Esophagus (tissue), 2 donors: ENCODE results near the gene LAMC3. TPM values are rescaled to one million over a fixed set of nuclear protein-coding genes. Genes with fewer than 3 reads are reported as not detected.
"Not testable (repeated sequence)": the region's sequence is repeated elsewhere in the genome, so short reads cannot be mapped to it uniquely, and the experiment has no call there.

Source experiments
- H3K27ac ChIP-seq, 2 donors: one replicate each; pipeline ENCODE4 v1.5.1; 2013; ENCODE audit warnings: low read depth in 2 of 2, mild to moderate bottlenecking in 2 of 2, inconsistent platforms in 1 of 2, low read length in 1 of 2, moderate library complexity in 1 of 2
- H3K27me3 ChIP-seq, 2 donors: one replicate each; pipeline ENCODE4 v1.6.1; 2013; ENCODE audit warnings: low read length in 2 of 2, control low read depth in 1 of 2, mild to moderate bottlenecking in 1 of 2; ENCODE audit not compliant: insufficient read depth in 2 of 2, control insufficient read depth in 1 of 2
- H3K36me3 ChIP-seq, 2 donors: one replicate each; pipeline ENCODE4 v1.6.1; 2013; ENCODE audit warnings: low read length in 1 of 2; ENCODE audit not compliant: control insufficient read depth in 2 of 2, insufficient read depth in 2 of 2
- H3K4me1 ChIP-seq, 2 donors: one replicate each; pipeline ENCODE4 v1.6.1; 2013; ENCODE audit warnings: low read length in 1 of 2; ENCODE audit not compliant: control insufficient read depth in 2 of 2, insufficient read depth in 2 of 2
- H3K4me3 ChIP-seq, 2 donors: one replicate each; pipeline ENCODE4 v1.5.1; 2013; ENCODE audit warnings: low read length in 2 of 2, mild to moderate bottlenecking in 2 of 2, low read depth in 1 of 2, moderate library complexity in 1 of 2
- H3K9me3 ChIP-seq, 2 donors: one replicate each; pipeline ENCODE4 v1.6.1; 2013; ENCODE audit warnings: mild to moderate bottlenecking in 2 of 2, low read depth in 1 of 2, low read length in 1 of 2, moderate library complexity in 1 of 2; ENCODE audit not compliant: control insufficient read depth in 2 of 2, insufficient read depth in 1 of 2
- WGBS, 2 donors: extraction: QIAGEN DNeasy Blood & Tissue Kit; methylation state at CpG; one replicate each; pipeline ENCODE4 v1.1.7; 2013; 5-methylcytosine and 5-hydroxymethylcytosine counted together
- polyA plus RNA-seq, 2 donors: library from polyadenylated mRNA; stranded (reverse); fragments of 200-250 nt; gene quantifications; one replicate each; pipeline ENCODE4 v1.2.3, GENCODE V29; 2013
- donor health status: healthy with polysubstance abuse.
- donor health status: Bipolar disorder and iron deficiency.

Gene LAMC3
- polyA plus RNA-seq, 2 donors: 1.1 to 1.2 TPM

DNA sequence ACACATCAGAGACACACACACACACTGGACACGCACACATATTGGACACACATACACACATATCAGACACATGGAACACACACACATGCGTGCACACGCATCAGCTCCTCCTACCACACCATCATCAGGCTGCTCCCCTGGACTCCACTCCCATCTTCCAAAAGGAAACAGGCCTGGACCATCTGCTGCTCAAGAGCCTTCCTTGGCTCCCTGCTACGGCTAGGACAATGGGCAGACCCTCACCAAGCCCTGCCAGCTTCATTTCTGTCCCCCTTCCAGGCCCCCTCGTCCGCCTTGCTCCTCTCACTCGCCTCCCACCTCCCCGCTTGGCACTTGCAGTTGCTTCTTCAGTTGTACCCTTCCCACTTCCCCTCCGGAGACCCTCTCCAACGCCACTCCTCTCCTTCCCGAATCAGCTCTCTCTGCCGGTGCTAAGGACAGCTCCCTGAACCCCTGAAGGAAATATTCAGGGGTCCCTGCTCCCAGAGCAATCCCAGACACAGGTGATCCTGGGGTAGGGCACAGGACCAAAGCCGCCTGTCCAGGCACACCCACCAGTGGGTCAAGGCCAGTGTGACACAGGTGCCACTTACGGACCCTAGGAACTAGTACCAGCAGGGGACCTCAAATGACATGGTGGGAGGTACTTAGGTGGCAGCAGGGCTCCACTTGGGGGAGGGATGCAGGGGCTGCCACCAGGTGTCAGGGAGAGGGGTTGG is 12.1 kb upstream of the LAMC3 start:
- Histone ChIP-seq H3K27me3 (peaks cover 0 to 5% of the 10 kb centered on the region in 2 donors), H3K9me3 (no peaks in the 10 kb centered on the region), H3K36me3 (no peaks in the 10 kb centered on the region), H3K27ac (no peak overlapping the region), H3K4me1 (peaks cover 0 to 3% of the 10 kb centered on the region in 2 donors), H3K4me3 (no peak overlapping the region)
- 76 to 77% methylated on average over 14 of the region's 14 CpGs for WGBS, 2 donors

- WGBS, 2 donors: 53 to 63% methylated on average over 2 of the region's 2 CpGs
- peaks cover 0 to 3% of the 10 kb centered on the region in 2 donors for H3K4me1 ChIP-seq
- no peak overlapping the region for H3K27ac ChIP-seq
- no peaks in the 10 kb centered on the region for H3K36me3 ChIP-seq
- H3K27me3 ChIP-seq: peaks cover 0 to 5% of the 10 kb centered on the region in 2 donors
- H3K4me3 ChIP-seq: no peak overlapping the region
- H3K9me3 ChIP-seq: no peaks in the 10 kb centered on the region
Observed at GRCh38 chr9:130997395-130997684, 11.6 kb upstream of the LAMC3 start.

GRCh38 chr9:130997925-130998596 is 10.9 kb upstream of the LAMC3 start:
- Histone ChIP-seq H3K4me1 (peaks cover 0 to 3% of the 10 kb centered on the region in 2 donors), H3K27me3 (peaks cover 0 to 5% of the 10 kb centered on the region in 2 donors), H3K9me3 (no peaks in the 10 kb centered on the region), H3K4me3 (no peak overlapping the region), H3K36me3 (no peaks in the 10 kb centered on the region), H3K27ac (no peak overlapping the region)
- WGBS, 2 donors: 31 to 34% methylated on average over 22 to 28 of the region's 28 CpGs

DNA sequence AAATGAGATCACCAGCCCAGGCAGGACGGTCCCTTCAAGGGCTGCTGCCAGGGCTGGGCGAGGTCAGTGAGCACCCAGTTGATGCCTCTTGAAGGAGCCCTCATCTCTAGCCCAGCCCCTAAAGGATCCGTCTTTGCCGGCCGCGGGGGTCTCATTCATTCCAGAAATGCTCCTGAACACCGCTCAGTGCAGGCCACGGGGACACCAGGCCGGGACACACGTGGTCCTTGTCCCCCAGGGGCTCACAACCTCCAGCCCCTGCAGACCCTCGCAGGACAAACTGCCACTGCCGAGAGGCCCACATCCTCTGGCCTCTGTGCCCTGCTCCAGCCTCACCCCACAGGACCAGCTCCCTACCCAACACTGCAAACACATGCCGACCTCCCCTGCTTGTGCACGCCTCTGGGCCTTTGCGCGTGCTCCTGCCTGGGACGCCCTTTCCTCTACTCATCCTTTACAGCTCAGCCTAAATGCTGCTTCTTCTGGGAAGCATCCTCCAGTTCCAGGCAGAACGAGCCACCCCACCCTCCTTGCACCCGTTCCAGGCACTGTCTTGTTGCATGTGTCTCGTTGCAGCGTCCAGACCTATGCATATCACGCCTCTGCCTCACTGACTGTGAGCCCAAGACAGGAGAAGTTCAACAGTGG is 10.3 kb upstream of the LAMC3 start:
- Histone ChIP-seq H3K4me3 (no peak overlapping the region), H3K27me3 (peaks cover 0 to 5% of the 10 kb centered on the region in 2 donors), H3K4me1 (peaks cover 0 to 3% of the 10 kb centered on the region in 2 donors), H3K27ac (no peak overlapping the region), H3K36me3 (no peaks in the 10 kb centered on the region), H3K9me3 (no peaks in the 10 kb centered on the region)
- WGBS, 2 donors: 55% methylated on average over 22 of the region's 22 CpGs

DNA sequence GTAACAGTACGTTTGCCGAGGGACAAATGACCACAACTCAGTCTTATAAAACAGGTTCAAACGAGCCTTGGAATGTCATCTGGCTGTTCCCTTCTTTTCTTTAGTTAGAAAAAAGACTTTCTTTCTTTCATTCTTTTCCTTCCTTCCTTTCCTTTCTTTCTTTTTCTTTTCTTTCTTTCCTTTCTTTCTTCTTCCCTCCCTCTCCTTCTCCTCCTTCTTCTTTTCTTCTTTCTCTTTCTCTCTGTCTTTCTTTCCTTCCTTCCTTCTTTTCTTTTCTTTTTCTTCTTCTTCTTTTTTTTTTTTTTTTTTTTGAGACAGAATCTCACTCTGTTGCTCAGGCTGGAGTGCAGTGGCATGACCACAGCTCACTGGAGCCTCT is 9.7 kb upstream of the LAMC3 start:
- peaks cover 0 to 3% of the 10 kb centered on the region in 2 donors for H3K4me1 ChIP-seq
- peaks cover 0 to 5% of the 10 kb centered on the region in 2 donors for H3K27me3 ChIP-seq
- no peaks in the 10 kb centered on the region for H3K36me3 ChIP-seq
- no peak overlapping the region for H3K4me3 ChIP-seq
- H3K27ac ChIP-seq: no peak overlapping the region
- no peaks in the 10 kb centered on the region for H3K9me3 ChIP-seq
- WGBS, 2 donors: 37 to 53% methylated on average over 3 of the region's 3 CpGs

- H3K27me3 ChIP-seq, H3K9me3 ChIP-seq, H3K36me3 ChIP-seq, H3K4me1 ChIP-seq, H3K27ac ChIP-seq, H3K4me3 ChIP-seq: not testable (repeated sequence)
- WGBS, 2 donors: 89% methylated on average over 9 of the region's 9 CpGs
Observed at GRCh38 chr9:131000526-131000925, 8.4 kb upstream of the LAMC3 start.

DNA sequence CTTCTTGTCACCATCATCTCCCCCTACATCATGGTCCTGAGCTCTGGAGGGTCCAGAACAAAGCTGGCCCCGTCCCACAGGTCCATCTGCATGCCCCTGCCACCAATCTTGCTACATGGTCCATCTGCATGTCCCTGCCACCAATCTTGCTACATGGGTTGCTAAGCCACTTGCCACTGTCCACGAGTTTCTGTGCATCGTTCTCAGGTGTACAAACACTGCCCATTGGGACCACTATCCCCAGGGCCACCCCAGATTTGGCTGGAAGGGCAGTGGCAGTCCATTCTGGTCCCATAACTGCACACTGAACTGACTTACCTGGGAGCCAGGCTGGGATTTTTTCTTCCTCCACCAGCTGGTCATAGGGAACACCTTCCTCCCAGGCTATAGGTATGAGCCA is 8.0 kb upstream of the LAMC3 start:
- Histone ChIP-seq H3K4me3 (no peak overlapping the region), H3K27me3 (peaks cover 0 to 5% of the 10 kb centered on the region in 2 donors), H3K36me3 (no peaks in the 10 kb centered on the region), H3K4me1 (peaks cover 0 to 3% of the 10 kb centered on the region in 2 donors), H3K27ac (no peak overlapping the region), H3K9me3 (no peaks in the 10 kb centered on the region)
- 48 to 64% methylated on average over 3 of the region's 3 CpGs for WGBS, 2 donors

DNA sequence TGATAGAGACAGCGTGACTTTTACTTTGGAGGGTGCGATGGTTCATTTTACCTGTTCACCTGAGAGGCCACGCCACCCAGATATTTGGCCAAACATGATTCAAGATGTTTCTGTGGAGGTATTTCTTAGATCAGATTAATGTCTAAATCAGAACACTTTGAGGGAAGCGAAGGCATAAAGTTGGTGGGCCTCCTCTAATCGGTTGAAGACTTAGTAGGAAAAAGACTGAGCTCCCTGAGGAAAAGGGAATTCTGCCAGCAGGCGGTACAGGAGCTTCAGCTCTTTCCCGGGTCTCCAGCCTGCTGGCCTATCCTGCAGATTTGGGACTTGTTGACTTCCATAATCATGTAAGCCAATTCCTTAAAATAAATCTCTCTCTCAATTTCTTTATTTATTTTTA is 7.0 kb upstream of the LAMC3 start:
- no peak overlapping the region for H3K4me3 ChIP-seq
- peaks cover 0 to 3% of the 10 kb centered on the region in 2 donors for H3K4me1 ChIP-seq
- H3K36me3 ChIP-seq: no peaks in the 10 kb centered on the region
- H3K9me3 ChIP-seq: no peaks in the 10 kb centered on the region
- 85 to 86% methylated on average over 7 of the region's 7 CpGs for WGBS, 2 donors
- H3K27ac ChIP-seq: no peak overlapping the region
- H3K27me3 ChIP-seq: peaks cover 0 to 5% of the 10 kb centered on the region in 2 donors

- no peaks in the 10 kb centered on the region for H3K36me3 ChIP-seq
- peaks cover 0 to 6% of the 10 kb centered on the region in 2 donors for H3K4me1 ChIP-seq
- WGBS, 2 donors: 86 to 88% methylated on average over 4 of the region's 4 CpGs
- H3K4me3 ChIP-seq: no peak overlapping the region
- peaks cover 0 to 10% of the 10 kb centered on the region in 2 donors for H3K27me3 ChIP-seq
- H3K9me3 ChIP-seq: no peaks in the 10 kb centered on the region
- no peak overlapping the region for H3K27ac ChIP-seq
Observed at GRCh38 chr9:131006601-131007000, 2.4 kb upstream of the LAMC3 start.
